Ishikawa (cell line): Measurements from ENCODE around the gene TBPL1.

Experiments used
- CEBPB ChIP-seq: IDR thresholded peaks from 2 replicates; pipeline ENCODE4 v1.6.1; 2012
- CREB1 ChIP-seq: IDR thresholded peaks from 2 replicates; pipeline ENCODE4 v1.6.1; 2012; ENCODE audit warnings: low read depth
- EGR1 ChIP-seq: IDR thresholded peaks from 2 replicates; pipeline ENCODE4 v1.6.1; 2012
- EP300 ChIP-seq: IDR thresholded peaks from 2 replicates; pipeline ENCODE4 v1.6.1; 2012; ENCODE audit warnings: borderline replicate concordance
- FOXM1 ChIP-seq: IDR thresholded peaks from 2 replicates; pipeline ENCODE4 v1.6.1; 2012; ENCODE audit warnings: low read depth, borderline replicate concordance
- NFIC ChIP-seq: IDR thresholded peaks from 2 replicates; pipeline ENCODE4 v1.6.1; 2012
- RAD21 ChIP-seq: IDR thresholded peaks from 2 replicates; pipeline ENCODE4 v1.6.1; 2012; ENCODE audit warnings: low read depth
- TAF1 ChIP-seq: IDR thresholded peaks from 2 replicates; pipeline ENCODE4 v1.6.1; 2012; ENCODE audit warnings: low read depth, mild to moderate bottlenecking
- TCF12 ChIP-seq: IDR thresholded peaks from 2 replicates; pipeline ENCODE4 v1.6.1; 2012; ENCODE audit warnings: low read depth
- TEAD4 ChIP-seq: IDR thresholded peaks from 2 replicates; pipeline ENCODE4 v1.6.1; 2012
- USF1 ChIP-seq: IDR thresholded peaks from 2 replicates; pipeline ENCODE4 v1.6.1; 2012
- YY1 ChIP-seq: IDR thresholded peaks from 2 replicates; pipeline ENCODE4 v1.6.1; 2012; ENCODE audit warnings: low read depth
- ZBTB7A ChIP-seq: IDR thresholded peaks from 2 replicates; pipeline ENCODE4 v1.6.1; 2012; ENCODE audit warnings: low read depth
- TF ChIP-seq, protein P1 (sequence below): IDR thresholded peaks from 2 replicates; pipeline ENCODE4 v1.6.1; 2012
- TF ChIP-seq, protein P2 (sequence below): IDR thresholded peaks from 2 replicates; pipeline ENCODE4 v1.6.1; 2012; ENCODE audit warnings: low read depth, mild to moderate bottlenecking

Gene TBPL1

DNA sequence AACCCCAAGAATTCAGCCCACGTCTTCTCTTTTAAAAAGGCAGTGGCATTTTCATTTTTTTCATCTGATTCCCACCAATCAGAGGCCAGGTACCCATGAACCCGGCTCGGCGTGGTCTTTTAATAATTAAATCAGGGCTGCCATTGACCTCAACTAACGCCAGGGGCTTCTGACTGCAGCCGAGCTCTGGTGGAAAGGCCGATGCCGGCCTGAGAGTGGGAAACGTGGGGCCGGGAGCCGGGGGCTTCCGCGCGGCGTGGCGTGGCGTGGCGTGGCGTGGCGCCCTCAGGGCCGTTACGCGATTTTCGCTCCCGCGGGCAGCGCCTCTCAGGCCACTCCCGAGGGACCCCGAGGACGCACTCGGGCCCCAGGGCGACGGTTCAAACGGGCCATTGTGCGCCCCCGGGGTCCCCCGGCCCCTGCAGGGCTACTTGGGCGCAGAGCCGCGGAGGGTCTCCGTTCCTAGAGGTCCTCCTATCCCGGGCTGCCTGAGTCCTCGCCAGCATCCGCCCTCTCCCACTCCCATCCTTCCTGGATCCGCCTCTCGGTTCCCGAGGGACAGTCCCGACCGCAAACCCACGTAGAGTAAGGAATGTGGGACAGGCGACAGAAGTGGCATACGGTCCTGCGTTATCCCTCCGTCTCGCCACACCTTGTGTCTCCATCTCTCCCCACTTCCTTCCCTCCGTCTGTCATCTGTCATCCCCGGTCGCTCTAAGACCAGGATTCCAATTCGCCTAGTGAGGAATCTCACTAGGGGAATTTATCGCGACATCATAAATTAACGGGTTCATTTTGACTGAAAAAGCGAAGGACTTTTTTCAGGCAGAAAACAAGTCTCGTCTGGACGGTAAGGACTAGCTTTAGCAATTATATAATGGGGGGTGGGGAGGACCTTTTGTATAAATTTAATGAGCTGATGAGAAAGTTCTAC, 876 bp upstream of the TBPL1 start:
- TF ChIP-seq, protein P1, sequence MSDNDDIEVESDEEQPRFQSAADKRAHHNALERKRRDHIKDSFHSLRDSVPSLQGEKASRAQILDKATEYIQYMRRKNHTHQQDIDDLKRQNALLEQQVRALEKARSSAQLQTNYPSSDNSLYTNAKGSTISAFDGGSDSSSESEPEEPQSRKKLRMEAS, result 0 out of 2 replicates have a peak, but pooled peaks have one; percentile 25
- TF ChIP-seq ZBTB7A (peak; percentile 90), TCF12 (no peak), EGR1 (no peak), FOXM1 (no peak)
- TF ChIP-seq, protein P2, sequence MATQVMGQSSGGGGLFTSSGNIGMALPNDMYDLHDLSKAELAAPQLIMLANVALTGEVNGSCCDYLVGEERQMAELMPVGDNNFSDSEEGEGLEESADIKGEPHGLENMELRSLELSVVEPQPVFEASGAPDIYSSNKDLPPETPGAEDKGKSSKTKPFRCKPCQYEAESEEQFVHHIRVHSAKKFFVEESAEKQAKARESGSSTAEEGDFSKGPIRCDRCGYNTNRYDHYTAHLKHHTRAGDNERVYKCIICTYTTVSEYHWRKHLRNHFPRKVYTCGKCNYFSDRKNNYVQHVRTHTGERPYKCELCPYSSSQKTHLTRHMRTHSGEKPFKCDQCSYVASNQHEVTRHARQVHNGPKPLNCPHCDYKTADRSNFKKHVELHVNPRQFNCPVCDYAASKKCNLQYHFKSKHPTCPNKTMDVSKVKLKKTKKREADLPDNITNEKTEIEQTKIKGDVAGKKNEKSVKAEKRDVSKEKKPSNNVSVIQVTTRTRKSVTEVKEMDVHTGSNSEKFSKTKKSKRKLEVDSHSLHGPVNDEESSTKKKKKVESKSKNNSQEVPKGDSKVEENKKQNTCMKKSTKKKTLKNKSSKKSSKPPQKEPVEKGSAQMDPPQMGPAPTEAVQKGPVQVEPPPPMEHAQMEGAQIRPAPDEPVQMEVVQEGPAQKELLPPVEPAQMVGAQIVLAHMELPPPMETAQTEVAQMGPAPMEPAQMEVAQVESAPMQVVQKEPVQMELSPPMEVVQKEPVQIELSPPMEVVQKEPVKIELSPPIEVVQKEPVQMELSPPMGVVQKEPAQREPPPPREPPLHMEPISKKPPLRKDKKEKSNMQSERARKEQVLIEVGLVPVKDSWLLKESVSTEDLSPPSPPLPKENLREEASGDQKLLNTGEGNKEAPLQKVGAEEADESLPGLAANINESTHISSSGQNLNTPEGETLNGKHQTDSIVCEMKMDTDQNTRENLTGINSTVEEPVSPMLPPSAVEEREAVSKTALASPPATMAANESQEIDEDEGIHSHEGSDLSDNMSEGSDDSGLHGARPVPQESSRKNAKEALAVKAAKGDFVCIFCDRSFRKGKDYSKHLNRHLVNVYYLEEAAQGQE, result no peak

GRCh38 chr6:133953634-133954415, 801 bp downstream of the TBPL1 start:
- TF ChIP-seq TAF1 (no peak), YY1 (no peak), TCF12 (no peak), TEAD4 (no peak), ZBTB7A (no peak)

DNA sequence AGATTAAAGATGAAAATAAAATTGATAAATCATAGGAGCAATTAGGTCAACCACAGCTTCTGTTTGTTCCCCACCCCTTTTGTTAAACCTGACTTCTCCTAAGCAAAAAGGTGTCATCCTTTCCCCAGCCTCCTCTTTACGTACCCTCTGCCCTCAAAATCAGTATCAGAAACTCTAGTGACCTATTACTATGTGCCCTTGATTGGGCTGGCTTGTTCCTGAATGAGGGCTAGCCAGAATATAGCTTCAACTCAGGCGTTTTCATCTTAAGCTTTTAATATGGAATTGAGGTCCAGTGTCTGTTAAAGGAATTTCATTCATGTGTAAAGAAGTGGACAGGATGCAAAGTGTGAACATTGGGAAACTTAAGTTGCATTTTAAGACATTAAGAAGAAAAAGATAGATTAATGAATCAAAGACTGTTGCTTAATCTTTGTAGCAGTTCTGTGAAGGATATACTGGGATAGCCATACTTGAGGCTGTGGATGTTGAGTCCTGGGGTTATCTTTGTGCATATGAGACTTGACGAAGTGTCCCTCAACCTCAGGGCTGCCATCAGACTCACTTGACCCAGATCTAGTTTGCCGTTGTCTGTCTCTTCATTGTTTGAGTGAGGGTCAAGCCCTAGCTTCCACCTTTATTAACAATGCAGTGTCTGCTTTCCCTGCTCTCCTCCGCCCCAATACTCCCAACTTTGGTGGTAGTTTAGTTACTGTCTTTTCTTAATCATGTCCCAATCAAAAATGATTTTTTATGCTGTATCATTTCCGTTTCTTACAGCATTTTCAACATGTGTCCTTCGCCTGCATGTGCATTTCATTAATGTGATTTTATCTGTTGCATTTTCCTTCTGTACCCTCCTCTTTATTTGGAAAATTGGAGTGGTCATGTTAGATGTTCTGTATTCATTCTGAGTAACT, 1.9 kb downstream of the TBPL1 start:
- TF ChIP-seq TEAD4, result no peak

- TF ChIP-seq, protein P2, result no peak
- no peak for TF ChIP-seq CEBPB
- no peak for TF ChIP-seq TAF1
Observed at GRCh38 chr6:133955582-133956415, 2.8 kb downstream of the TBPL1 start.

GRCh38 chr6:133956416-133957049, 3.5 kb downstream of the TBPL1 start:
- TF ChIP-seq YY1, result no peak
- TF ChIP-seq ZBTB7A, result no peak
- no peak for TF ChIP-seq EP300
- no peak for TF ChIP-seq CEBPB
- TF ChIP-seq TEAD4, result no peak

DNA sequence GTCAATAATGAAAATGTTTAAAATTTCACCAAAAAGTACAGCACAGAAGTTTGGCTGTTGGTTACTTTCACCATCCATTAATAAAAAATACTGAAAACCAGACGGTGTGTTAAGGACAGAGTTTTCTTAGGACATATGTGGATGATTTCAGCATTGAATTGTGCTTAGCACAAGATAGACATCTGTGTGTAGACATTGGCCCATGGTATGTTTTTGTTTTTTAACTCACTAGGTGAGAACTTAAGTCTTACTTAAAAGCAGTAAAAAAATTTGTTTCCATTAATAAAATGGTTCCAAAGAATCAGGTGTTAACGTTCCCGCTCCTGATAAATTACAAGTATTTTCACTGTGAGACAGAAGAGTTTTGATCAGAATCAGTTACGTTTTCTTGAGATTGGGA, 4.2 kb downstream of the TBPL1 start:
- TF ChIP-seq, protein P1, result no peak
- TF ChIP-seq RAD21 (no peak), YY1 (no peak), FOXM1 (no peak), NFIC (no peak), CREB1 (no peak), TAF1 (no peak), TEAD4 (no peak), EGR1 (no peak), ZBTB7A (no peak), EP300 (no peak), CEBPB (no peak), USF1 (no peak), TCF12 (no peak)
- TF ChIP-seq, protein P2, result no peak
